ENCODE measurements around the gene TCF4.
"Not testable (repeated sequence)": the region's sequence is repeated elsewhere in the genome, so short reads cannot be mapped to it uniquely, and the experiment has no call there.

Gene TCF4

GRCh38 chr18:55473560-55473959 lies 114.4 kb downstream of the TCF4 start:
- H3K4me3 ChIP-seq (ENCODE audit: low read depth, low read length), result no peak overlapping the region
- no peak for DNase-seq (ENCODE audit: low read depth, low spot score)
- in situ Hi-C loops (cut with HindIII; ENCODE audit: low sequenced_read_pairs), result no loop called here
- TF ChIP-seq, protein P1, sequence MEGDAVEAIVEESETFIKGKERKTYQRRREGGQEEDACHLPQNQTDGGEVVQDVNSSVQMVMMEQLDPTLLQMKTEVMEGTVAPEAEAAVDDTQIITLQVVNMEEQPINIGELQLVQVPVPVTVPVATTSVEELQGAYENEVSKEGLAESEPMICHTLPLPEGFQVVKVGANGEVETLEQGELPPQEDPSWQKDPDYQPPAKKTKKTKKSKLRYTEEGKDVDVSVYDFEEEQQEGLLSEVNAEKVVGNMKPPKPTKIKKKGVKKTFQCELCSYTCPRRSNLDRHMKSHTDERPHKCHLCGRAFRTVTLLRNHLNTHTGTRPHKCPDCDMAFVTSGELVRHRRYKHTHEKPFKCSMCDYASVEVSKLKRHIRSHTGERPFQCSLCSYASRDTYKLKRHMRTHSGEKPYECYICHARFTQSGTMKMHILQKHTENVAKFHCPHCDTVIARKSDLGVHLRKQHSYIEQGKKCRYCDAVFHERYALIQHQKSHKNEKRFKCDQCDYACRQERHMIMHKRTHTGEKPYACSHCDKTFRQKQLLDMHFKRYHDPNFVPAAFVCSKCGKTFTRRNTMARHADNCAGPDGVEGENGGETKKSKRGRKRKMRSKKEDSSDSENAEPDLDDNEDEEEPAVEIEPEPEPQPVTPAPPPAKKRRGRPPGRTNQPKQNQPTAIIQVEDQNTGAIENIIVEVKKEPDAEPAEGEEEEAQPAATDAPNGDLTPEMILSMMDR (IDR thresholded peaks at IDR 0.05; ENCODE audit: low read depth, low read length), result no peak

DNA sequence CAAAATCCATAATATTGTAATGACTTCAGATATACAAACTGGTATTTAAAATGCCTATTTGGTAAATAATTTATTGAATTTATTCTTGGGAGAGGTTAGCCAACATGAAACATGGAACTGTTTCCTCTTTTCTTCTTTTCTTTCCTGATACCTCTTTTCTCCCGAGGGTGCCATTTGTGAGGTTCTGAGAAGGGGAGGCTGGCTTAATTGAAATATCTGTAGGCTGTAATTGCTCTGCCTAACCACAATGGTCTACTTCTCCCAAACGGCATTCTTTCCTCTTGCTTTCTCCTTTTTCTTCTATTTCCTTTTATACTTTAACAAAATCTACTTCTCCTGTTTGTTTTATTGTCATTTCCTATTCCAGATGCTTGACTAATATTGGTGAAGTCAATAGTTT lies 114.9 kb downstream of the TCF4 start:
- no peak overlapping the region for H3K4me3 ChIP-seq (ENCODE audit: low read depth, low read length)
- TF ChIP-seq, protein P1 (IDR thresholded peaks at IDR 0.05; ENCODE audit: low read depth, low read length), result no peak
- in situ Hi-C loops (cut with HindIII; ENCODE audit: low sequenced_read_pairs), result no loop called here

DNA sequence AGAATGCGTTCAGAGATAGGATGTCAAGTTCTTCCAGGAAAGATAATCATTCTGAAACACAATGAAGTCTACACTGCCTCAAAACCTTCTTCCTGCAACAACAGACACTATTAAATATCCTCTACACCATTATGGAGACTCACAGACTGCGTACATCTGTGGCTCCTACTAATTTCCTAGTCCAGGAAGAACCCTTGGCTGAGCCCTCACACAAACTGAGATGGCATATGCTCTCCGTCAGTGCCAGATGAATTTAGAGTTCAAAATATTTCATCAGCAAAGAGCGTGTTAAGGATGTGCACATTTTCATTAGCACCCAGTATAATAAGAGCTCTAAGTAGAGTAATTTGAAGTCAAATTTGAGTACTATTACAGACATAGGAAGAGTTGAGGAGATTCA lies 117.2 kb downstream of the TCF4 start:
- DNase-seq (ENCODE audit: low read depth, low spot score), result no peak
- no peak overlapping the region for H3K4me3 ChIP-seq (ENCODE audit: low read depth, low read length)
- in situ Hi-C loops (cut with HindIII; ENCODE audit: low sequenced_read_pairs), result no loop called here
- TF ChIP-seq, protein P1 (IDR thresholded peaks at IDR 0.05; ENCODE audit: low read depth, low read length), result no peak

More for the DNA sequence above, 114.9 kb downstream of the TCF4 start:
- no peak for DNase-seq (ENCODE audit: low read depth, low spot score)

DNA sequence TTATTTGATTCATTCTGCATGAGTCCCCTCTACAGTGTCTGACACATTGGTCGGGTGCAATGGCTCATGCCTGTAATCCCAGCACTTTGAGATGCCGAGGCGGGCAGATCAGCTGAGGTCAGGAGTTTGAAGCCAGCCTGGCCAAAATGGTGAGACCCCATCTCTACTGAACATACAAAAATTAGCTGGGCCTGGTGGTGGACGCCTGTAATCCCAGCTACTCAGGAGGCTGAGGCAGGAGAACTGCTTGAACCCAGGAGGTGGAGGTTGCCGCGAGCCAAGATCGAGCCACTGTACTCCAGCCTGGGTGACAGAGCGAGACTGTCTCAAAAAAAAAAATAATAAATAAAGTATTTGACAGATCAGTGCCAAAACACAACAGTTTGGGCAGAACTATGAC lies 118.9 kb downstream of the TCF4 start:
- DNase-seq (ENCODE audit: low read depth, low spot score); H3K4me3 ChIP-seq (ENCODE audit: low read depth, low read length); in situ Hi-C loops (cut with HindIII; ENCODE audit: low sequenced_read_pairs): not testable (repeated sequence)

DNA sequence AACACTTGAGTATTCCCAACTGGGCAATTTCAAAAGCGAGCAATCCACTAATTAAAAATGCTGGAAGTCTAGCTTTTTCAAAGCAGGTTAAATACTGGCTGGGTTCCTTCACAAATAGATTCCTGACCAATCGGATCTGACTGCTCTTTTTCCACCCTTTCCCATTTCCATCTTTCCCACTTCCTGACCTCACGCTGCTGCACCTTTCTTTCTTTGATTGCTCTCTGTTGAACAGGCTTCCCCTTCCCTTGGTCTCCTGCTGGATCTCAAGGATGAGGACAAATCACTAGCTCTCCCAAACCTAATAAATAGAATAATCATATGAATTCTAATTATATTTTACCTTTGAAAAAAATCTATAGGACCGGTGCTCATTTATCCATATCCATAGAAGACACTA lies 121.2 kb downstream of the TCF4 start:
- DNase-seq (ENCODE audit: low read depth, low spot score), result no peak
- H3K4me3 ChIP-seq (ENCODE audit: low read depth, low read length), result no peak overlapping the region
- TF ChIP-seq, protein P1 (IDR thresholded peaks at IDR 0.05; ENCODE audit: low read depth, low read length), result no peak
- in situ Hi-C loops (cut with HindIII; ENCODE audit: low sequenced_read_pairs), result no loop called here

DNA sequence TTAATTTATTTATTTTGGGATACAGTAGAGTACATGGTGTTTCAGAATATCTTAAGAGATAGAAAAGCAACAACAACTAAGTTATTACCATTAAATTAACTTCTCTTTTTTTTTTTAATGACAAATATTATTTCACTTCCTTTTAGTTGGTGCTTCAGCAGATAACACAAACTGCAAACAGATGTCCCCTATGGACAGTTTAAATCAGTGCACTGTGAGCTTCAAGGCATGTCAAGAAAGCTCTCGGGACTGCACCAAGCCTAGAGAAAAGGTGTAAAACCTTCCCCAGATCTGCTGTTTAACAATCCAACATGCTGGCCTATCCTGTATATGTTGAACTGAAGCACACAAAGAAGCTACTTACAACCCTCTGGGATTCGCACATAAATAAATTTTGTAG lies 122.7 kb downstream of the TCF4 start:
- no peak overlapping the region for H3K4me3 ChIP-seq (ENCODE audit: low read depth, low read length)
- TF ChIP-seq, protein P1 (IDR thresholded peaks at IDR 0.05; ENCODE audit: low read depth, low read length), result no peak
- DNase-seq (ENCODE audit: low read depth, low spot score), result no peak
- in situ Hi-C loops (cut with HindIII; ENCODE audit: low sequenced_read_pairs), result no loop called here

GRCh38 chr18:55464581-55464980 lies 123.4 kb downstream of the TCF4 start:
- no peak for DNase-seq (ENCODE audit: low read depth, low spot score)
- in situ Hi-C loops (cut with HindIII; ENCODE audit: low sequenced_read_pairs), result no loop called here
- TF ChIP-seq, protein P1 (IDR thresholded peaks at IDR 0.05; ENCODE audit: low read depth, low read length), result no peak
- no peak overlapping the region for H3K4me3 ChIP-seq (ENCODE audit: low read depth, low read length)

Data from astrocyte of the spinal cord (primary cell).